OCI-LY1 (cell line): ENCODE data around the gene SORBS1.

ENCODE experiments used
- H2AFZ ChIP-seq: fragments of 200-600 bp; sonication (generic), shearing (Covaris generic); 2 replicates; pipeline ENCODE4 v1.6.0; 2014; ENCODE audit warnings: antibody characterized with exemption, mild to moderate bottlenecking, low read length
- H3F3A ChIP-seq: fragments of 200-600 bp; sonication (generic), shearing (Covaris generic); 2 replicates; pipeline ENCODE4 v1.6.0; 2014; ENCODE audit warnings: mild to moderate bottlenecking, antibody characterized with exemption, low read length, moderate library complexity; ENCODE audit not compliant: insufficient read depth
- H3K27ac ChIP-seq: fragments of 200-600 bp; sonication (generic); 2 replicates; pipeline ENCODE4 v1.5.1; 2014; ENCODE audit warnings: low read length, mixed run types, mild to moderate bottlenecking, low read depth; ENCODE audit not compliant: poor library complexity, severe bottlenecking
- H3K27me3 ChIP-seq: fragments of 200-600 bp; sonication (generic); 2 replicates; pipeline ENCODE4 v1.6.0; 2014; ENCODE audit warnings: antibody characterized with exemption, mild to moderate bottlenecking, low read length, moderate library complexity; ENCODE audit not compliant: insufficient read depth
- H3K36me3 ChIP-seq: fragments of 200-600 bp; sonication (generic); 2 replicates; pipeline ENCODE4 v1.6.1; 2014; ENCODE audit warnings: mild to moderate bottlenecking, antibody characterized with exemption, low read length, moderate library complexity, mixed read lengths; ENCODE audit not compliant: insufficient read depth
- H3K4me1 ChIP-seq: fragments of 200-600 bp; sonication (generic); 2 replicates; pipeline ENCODE4 v1.5.1; 2014; ENCODE audit warnings: mild to moderate bottlenecking, low read length, moderate library complexity; ENCODE audit not compliant: insufficient read depth, severe bottlenecking
- H3K4me2 ChIP-seq: fragments of 200-600 bp; sonication (generic), shearing (Covaris generic); 2 replicates; pipeline ENCODE4 v1.6.1; 2014; ENCODE audit warnings: low read length
- H3K4me3 ChIP-seq: fragments of 200-600 bp; sonication (generic); 2 replicates; pipeline ENCODE4 v1.5.1; 2014; ENCODE audit warnings: low read length, low read depth, mild to moderate bottlenecking, mixed read lengths; ENCODE audit not compliant: poor library complexity, severe bottlenecking
- H3K79me2 ChIP-seq: fragments of 200-600 bp; shearing (Covaris generic); 2 replicates; pipeline ENCODE4 v1.6.1; 2016; ENCODE audit warnings: mixed run types, low read length, mixed read lengths; ENCODE audit not compliant: insufficient read depth
- H3K9ac ChIP-seq: fragments of 200-600 bp; sonication (generic), shearing (Covaris generic); 2 replicates; pipeline ENCODE4 v1.6.1; 2014; ENCODE audit warnings: mild to moderate bottlenecking, low read length, mixed read lengths
- H3K9me2 ChIP-seq: fragments of 200-600 bp; sonication (generic), shearing (Covaris generic); 2 replicates; pipeline ENCODE4 v1.6.1; 2014; ENCODE audit warnings: low read depth, mild to moderate bottlenecking, low read length, mixed read lengths
- H3K9me3 ChIP-seq: fragments of 200-600 bp; shearing (Covaris generic); 2 replicates; pipeline ENCODE4 v1.6.1; 2014; ENCODE audit warnings: low read length, mixed read lengths
- H4K20me1 ChIP-seq: fragments of 200-600 bp; sonication (generic), shearing (Covaris generic); 2 replicates; pipeline ENCODE4 v1.6.0; 2016; ENCODE audit warnings: mild to moderate bottlenecking, low read length; ENCODE audit not compliant: insufficient read depth
- CTCF ChIP-seq: fragments of 200-600 bp; sonication (generic), shearing (Covaris generic); IDR thresholded peaks from 2 replicates; pipeline ENCODE4 v1.5.1; 2017; ENCODE audit warnings: mild to moderate bottlenecking, antibody characterized with exemption, low read length, moderate library complexity, mixed read lengths
- EZH2 ChIP-seq: fragments of 200-600 bp; sonication (generic), shearing (Covaris generic); IDR thresholded peaks from 2 replicates; pipeline ENCODE4 v1.8.0; 2017; ENCODE audit warnings: borderline replicate concordance, mixed run types, mild to moderate bottlenecking, antibody characterized with exemption, low read length, moderate library complexity, mixed read lengths

The SORBS1 gene

DNA sequence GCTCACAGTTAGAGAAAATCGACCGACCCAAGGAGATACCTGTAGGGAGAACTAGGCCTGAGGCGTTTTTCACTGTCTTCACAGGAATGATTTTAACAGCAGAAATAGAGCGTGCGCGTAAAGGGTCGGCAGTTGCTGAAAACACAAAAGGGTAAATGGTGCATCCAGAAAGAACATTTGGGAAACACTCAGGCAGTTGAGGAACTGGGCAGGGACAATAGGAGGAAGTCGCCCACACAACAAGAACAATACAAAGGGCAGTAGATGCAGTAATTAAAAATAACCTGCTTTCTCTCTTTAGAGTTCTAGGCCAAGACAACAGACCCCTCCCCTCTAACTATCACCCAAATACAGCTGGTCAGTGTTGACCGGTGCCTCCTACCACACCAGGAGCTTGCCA is 126.6 kb downstream of the SORBS1 start:
- TF ChIP-seq EZH2 (no peak), CTCF (no peak)
- H3K27me3 ChIP-seq: no peaks in the 10 kb centered on the region
- H3F3A ChIP-seq: no peaks in the 10 kb centered on the region
- no peaks in the 10 kb centered on the region for H3K9me2 ChIP-seq
- H2AFZ ChIP-seq: no peak overlapping the region
- no peaks in the 10 kb centered on the region for H4K20me1 ChIP-seq
- no peak overlapping the region for H3K4me2 ChIP-seq
- H3K79me2 ChIP-seq: no peaks in the 10 kb centered on the region
- no peak overlapping the region for H3K9ac ChIP-seq
- no peaks in the 10 kb centered on the region for H3K4me1 ChIP-seq
- H3K36me3 ChIP-seq: no peaks in the 10 kb centered on the region
- no peak overlapping the region for H3K27ac ChIP-seq
- no peaks in the 10 kb centered on the region for H3K9me3 ChIP-seq
- no peak overlapping the region for H3K4me3 ChIP-seq

- Histone ChIP-seq H2AFZ (no peak overlapping the region), H4K20me1 (no peaks in the 10 kb centered on the region), H3K4me1 (no peaks in the 10 kb centered on the region), H3K27me3 (no peaks in the 10 kb centered on the region), H3K79me2 (no peaks in the 10 kb centered on the region), H3K27ac (no peak overlapping the region), H3K4me3 (no peak overlapping the region), H3K9me3 (no peaks in the 10 kb centered on the region), H3K36me3 (no peaks in the 10 kb centered on the region), H3K9ac (no peak overlapping the region), H3F3A (no peaks in the 10 kb centered on the region), H3K9me2 (no peaks in the 10 kb centered on the region), H3K4me2 (no peak overlapping the region)
- no peak for TF ChIP-seq EZH2
- no peak for TF ChIP-seq CTCF
Observed at GRCh38 chr10:95431900-95432342, 129.2 kb downstream of the SORBS1 start.

- TF ChIP-seq CTCF: peak; percentile 57
- no peak for TF ChIP-seq EZH2
- Histone ChIP-seq H3K9me2 (no peaks in the 10 kb centered on the region), H3K4me2 (no peak overlapping the region), H2AFZ (no peak overlapping the region), H3K79me2 (no peaks in the 10 kb centered on the region), H3K9ac (no peak overlapping the region), H3K4me3 (no peak overlapping the region), H4K20me1 (no peaks in the 10 kb centered on the region), H3K27ac (no peak overlapping the region), H3K27me3 (no peaks in the 10 kb centered on the region), H3K9me3 (no peaks in the 10 kb centered on the region), H3K36me3 (no peaks in the 10 kb centered on the region), H3K4me1 (no peaks in the 10 kb centered on the region), H3F3A (no peaks in the 10 kb centered on the region)
Observed at GRCh38 chr10:95430231-95430951, 130.8 kb downstream of the SORBS1 start.
